GM21619 (cell line): Measurements from ENCODE around the gene MFRP.

Source experiments
- ATAC-seq: cut with Tn5 transposase; IDR thresholded peaks from one replicate; pipeline ENCODE4 v1.9.1; 2021; ENCODE audit not compliant: unreplicated experiment

The MFRP gene

DNA sequence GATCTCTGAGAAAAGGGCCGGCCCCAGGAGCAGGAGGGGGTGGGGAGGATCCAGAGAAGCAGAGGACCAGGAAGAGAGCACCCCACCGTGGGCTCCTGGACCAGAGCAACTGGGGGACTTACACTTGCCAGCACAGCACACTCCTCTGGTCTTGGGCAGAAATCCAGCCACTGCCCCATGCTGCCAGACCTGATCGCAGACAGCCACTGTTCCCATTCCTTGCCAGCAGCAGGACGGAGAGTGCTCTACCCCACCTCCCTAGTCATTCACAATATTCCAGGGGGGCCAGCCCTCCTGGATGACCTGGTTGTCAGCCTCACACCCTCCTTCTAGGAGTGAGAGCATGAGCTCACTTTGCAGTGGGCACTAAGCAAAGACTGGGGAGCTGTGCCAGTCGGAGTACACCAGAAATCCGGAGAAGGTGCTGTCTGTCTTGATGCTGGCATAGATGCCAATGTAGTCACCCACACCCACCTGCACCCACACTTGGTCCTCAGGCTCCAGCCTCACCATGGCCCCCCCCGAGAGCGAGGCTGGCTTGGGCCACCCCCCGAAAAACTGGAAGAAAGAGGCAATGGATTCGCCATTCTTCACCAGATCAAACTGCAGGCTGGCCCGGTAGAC is 7.4 kb downstream of the MFRP start:
- no peak for ATAC-seq

DNA sequence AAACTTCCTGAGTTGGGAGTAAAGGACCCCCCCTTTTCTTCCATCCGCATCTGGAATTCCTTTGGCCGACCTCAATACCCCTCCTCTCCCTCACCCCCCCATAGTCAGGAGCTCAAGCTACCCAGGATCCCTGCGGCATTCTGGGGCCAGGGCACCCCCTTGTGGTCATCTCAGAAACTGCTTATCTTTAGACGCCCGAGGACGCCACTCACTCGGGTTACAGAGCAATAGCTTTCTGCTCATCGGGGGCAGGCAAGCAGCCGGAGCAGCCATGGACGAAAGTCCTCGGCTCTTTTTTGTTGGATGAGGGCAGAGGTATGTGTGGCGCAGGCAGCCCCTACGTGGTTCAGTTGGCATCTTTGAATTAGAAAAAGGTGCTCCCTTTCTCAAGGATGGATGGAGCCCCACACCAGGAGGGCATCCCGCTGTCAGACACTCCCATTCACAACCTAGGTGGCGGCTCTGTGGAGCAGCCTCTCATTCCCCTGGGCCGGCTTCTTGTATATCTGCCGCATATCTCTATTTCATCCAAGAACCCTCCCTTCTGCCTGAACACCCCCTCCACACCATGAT is 8.1 kb downstream of the MFRP start:
- no peak for ATAC-seq

DNA sequence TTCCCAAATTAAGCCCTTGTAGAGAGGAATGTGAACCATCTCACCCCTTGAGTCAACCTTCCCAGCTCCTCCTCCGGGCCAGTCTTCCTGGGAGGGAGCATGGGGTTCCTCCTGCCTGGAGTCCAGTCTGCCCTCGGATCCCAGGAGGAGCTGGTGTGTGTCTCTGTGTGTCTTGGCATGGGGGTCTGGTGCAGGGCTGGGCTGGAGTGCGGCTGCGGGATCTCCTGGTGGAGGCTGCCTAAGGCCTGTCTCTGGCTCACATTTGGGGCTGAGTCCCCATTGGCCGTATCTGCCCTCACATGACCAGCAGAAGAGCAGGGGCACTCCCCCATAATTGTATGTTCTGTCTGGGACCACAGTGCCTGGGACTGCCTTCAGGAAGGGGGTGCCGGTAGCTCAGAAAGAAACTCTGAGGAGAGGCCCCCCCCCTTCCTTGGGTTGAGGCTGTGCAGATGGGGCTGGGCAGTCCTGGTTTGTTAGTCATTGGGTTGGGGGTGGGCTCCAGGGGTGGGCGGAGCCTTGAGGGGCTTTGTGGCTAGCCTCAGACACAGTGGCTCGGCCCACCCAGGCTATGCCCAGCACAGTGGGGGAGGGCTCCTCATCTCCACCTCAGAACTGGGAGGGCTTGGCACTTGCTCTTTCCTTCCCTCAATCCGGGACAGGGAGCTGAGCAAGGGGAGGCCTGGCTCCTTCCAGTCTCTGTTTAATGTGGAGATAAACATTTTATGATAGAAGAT is 8.8 kb downstream of the MFRP start:
- ATAC-seq = no peak

DNA sequence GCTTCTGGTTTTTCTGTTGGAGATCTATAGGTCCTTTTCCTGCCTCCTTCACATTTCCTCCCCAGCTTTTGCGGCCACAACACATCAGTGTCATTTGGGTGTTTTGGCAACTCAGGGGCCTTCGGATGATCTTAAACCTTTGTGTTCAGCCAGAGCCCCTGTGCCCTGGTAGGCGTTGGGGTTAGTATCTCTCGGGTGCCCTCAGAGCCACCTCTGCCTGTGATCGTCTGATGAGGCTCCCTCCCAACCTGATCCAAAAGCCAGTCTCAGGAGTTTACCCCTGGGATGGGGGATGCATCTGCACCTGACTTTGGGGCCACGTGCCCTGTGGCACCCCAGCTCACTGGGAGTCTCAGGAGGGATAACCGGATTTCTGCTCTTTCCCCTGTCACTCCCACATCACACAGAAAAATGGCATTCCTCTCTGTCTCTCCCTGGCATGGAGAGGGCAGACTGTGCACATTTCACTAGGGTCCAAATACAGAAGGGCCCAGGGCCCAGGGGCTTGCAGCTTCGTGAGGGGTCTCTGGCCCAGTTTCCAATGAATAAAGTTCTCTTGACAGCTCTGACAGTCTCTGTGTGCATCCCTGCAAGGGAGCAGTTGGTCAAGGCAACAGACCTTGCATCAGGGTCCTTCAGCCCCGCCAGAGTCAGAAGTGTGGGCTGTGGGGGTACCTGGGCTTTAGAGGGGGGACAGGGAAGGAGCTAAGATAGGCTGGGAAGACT is 9.6 kb downstream of the MFRP start:
- ATAC-seq = no peak

DNA sequence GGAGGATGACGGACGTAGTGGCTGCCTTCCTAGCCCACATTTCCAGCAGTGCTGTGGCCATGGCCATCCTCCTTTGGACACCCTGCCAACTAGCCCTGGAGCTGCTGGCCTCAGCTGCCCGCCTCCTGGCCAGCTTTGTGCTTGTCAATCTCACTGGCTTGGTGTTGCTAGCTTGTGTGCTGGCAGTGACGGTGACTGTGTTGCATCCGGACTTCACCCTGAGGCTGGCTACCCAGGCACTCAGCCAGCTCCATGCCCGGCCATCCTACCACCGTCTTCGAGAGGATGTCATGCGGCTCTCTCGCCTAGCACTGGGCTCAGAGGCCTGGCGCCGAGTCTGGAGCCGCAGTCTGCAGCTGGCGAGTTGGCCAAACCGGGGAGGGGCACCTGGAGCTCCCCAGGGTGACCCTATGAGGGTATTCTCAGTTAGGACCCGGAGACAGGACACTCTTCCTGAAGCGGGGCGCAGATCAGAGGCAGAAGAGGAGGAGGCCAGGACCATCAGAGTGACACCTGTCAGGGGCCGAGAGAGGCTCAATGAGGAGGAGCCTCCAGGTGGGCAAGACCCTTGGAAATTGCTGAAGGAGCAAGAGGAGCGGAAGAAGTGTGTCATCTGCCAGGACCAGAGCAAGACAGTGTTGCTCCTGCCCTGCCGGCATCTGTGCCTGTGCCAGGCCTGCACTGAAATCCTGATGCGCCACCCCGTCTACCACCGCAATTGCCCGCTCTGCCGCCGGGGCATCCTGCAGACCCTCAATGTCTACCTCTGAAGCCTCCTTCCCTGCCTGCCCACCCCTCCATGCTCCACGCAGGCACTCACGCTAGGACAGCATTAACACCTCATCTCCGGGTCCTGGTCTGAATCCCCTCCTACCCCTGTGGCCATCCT is 10.6 kb downstream of the MFRP start:
- ATAC-seq = no peak

DNA sequence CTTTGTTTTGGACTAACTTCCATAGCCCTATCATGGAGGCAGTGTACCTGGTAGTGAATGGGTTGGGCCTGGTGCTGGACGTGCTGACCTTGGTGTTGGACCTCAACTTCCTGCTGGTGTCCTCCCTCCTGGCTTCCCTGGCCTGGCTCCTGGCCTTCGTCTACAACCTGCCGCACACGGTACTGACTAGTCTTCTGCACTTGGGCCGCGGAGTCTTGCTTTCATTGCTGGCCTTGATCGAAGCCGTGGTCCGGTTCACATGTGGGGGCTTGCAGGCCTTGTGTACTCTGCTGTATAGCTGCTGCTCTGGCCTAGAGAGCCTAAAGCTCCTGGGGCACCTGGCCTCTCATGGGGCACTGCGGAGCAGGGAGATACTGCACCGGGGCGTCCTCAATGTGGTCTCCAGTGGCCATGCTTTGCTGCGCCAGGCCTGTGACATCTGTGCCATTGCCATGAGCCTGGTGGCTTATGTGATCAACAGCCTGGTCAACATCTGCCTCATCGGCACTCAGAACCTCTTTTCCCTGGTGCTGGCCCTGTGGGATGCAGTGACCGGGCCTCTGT is 11.3 kb downstream of the MFRP start:
- no peak for ATAC-seq

DNA sequence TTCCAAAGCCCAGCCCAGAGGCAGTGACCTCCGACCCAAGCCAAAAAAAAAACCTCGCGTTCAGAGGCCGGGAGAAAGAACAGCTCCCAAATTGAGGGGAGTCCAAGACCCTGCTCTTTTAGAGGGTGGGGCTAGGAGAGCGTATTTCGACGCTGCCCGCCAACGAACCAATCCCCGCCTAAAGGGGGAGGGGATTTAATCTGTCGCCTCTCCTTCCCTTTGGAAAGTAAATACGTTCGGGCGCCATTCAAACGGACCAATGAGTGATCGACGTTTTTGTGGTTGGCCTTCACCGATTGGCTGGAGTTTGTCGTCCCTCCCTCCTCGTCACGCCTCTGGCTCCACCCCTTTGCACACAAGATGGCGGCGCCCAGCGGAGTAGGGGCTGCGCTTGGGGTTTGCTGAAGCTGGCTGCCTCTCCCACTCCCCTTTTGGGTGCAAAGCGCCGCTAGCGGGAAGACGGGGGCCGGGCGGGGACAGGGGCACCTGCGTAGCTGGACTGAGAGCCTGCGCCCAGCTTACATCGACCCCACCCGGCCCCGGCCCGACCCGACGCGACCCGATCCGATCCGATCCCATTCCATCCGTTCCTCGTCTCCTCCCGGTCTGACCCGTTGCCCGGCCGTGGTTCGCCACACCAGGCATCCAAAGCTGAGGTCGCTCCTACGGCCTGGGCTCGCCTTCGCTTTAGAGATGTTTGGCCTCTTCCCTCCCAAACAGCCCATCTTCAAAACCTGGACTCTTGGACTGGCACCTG is 12.2 kb downstream of the MFRP start, which contains the start of gene RNF26:
Gene RNF26 (plus strand): TSS at position 354 of the 757 bp plus-strand sequence. CDS start 596 bp downstream, outside the sequence.
- peak; percentile 96 for ATAC-seq

DNA sequence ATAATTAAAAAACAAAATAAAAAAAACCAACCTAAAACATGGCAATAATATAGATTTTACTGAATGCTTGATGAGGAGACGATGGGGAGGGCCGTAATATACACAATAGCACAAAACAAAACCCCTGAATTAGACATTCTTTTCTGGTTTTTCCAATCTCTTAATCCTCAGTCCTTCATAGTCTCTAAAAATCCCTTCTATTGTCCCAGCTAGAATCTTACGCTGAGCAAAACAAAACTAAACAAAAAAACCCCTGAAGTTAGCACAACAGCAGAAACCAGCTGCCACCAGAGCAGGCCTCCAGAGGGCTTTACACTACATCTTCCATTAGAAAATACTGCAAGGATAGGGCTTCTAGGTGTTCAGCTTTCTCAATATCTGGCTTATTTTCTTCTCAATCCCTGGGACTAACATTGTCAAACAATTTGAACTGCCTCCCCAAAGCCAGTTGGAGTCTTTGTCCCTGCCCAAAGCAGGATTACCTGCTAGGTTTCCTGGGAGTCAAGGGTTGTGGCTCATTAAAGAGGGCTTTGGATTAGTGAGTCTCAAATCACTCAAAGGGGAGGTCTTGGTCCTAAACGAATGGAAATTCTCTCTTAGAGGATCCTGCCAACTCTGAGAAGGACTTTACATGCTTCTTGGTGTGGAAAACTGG is 14.3 kb downstream of the MFRP start:
- ATAC-seq = no peak

DNA sequence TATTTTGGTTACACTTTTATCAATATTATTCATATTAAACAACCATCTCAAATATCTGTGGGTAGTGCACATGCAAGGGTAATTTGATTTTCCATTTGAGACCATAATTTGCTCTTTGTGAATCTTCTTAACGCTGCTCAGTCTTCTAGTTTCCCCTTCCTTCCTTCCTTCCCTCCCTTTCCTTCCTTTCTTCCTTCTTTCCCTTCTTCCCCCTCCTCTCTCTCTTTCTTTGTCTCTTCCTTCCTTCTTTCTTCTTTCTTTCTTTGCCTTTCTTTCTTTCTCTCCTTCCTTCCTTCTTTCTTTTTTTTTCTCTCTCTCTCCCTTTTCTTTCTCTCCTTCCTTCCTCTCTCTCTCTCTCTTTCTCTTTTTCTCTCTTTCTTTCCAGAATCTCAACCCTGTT is 16.3 kb downstream of the MFRP start:
- no peak for ATAC-seq

DNA sequence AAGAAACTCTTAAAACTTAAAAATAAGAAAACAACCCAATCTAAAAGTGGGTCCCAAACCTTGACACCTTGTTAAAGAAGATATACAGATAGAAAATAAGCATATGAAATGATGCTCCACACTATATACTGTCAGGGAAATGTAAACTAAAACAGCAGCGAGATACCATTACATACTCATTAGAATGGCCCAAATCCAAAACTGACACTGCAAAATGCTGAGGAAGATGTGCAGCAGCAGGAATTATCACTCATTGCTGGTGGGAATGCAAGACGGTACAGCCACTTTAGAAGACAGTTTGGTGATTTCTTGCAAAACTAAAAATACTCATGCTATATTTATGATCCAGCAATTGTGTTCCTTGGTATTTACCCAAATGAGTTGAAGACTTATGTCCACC is 17.2 kb downstream of the MFRP start:
- ATAC-seq = no peak

DNA sequence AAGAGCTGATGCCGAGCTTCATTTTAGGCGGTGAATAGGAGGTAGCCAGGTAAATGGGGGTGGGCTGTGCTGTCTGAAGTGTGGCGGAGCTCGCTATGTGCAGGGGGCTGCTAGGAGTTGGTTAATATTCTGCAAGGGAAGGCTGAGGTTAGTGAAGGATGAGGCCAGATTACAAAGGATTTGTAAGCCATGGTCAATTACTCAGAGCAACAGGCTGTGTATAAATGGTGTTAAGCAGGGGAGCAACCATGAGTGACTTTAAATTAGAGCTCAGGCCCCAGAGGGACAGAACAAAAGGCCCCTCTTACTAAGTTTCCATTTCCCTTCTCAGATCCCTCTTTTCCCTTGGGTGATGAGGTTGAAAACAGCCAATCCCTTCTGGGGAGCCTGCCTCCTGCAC is 22.3 kb downstream of the MFRP start:
- no peak for ATAC-seq

DNA sequence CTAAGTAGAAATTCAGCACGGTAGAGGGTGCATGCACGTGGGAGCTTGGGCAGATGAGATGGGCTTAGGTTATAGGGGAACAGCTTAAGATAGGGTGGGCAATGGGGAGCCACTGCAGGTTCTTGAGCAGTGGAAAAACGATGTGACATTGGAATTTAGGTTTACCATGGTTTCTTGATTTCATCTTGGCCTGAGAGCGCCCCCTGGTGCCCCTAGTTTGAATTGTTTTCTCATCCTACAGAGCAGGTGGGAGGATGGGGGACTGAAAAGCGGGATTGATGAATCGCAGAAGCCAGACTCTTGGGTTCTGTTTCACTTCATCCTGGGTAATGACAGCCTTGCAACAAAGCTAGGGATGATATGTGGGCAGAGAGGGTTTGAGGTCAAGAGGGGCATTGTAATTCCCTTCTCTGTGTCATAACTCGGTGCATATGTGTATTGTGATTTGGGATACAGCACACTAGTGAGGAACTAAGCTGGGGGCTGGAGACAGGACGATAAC is 22.9 kb downstream of the MFRP start:
- no peak for ATAC-seq

DNA sequence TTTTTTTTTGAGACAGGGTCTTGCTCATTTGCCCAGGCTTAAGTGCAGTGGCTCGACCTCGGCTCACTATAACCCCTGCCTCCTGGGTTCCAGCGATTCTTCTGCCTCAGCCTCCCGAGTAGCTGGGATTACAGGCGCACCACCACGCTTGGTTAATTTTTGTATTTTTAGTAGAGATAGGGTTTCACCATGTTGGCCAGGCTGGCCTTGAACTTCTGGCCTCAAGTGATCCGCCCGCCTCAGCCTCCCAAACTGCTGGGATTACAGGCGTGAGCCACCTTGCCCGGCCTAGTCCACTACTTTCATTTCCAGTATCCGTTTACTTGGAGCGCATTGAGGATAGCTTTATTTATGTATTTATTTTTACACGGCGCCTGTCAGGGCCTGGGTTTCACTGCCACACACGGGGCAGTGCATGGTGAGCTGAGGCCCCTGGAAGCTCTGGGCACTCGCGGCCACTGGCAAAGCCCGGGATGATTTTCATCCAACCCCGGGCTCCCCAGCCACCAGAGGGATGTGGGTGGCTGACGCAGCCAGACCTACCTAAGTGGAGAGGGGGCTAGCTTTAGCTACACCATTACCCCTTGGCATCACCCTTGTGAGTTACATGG is 23.5 kb downstream of the MFRP start:
- ATAC-seq = no peak

DNA sequence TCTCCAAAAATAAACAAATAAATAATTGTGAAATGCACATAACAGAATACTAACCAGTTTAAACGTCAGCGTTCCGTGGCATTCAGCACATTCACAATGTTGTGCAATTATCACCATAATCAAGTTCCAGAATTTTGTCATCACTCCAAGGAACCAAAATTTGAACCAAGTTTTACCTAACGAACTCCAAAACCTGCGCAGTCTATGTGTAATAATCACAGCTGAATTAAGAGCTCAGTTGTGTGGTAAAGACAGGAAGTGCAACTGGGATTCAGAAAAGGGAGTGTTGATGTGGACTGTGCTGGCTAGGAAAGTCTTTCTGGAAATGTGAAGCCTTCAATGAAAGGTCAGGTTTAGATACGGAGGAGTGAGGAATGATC is 24.2 kb downstream of the MFRP start:
- no peak for ATAC-seq

DNA sequence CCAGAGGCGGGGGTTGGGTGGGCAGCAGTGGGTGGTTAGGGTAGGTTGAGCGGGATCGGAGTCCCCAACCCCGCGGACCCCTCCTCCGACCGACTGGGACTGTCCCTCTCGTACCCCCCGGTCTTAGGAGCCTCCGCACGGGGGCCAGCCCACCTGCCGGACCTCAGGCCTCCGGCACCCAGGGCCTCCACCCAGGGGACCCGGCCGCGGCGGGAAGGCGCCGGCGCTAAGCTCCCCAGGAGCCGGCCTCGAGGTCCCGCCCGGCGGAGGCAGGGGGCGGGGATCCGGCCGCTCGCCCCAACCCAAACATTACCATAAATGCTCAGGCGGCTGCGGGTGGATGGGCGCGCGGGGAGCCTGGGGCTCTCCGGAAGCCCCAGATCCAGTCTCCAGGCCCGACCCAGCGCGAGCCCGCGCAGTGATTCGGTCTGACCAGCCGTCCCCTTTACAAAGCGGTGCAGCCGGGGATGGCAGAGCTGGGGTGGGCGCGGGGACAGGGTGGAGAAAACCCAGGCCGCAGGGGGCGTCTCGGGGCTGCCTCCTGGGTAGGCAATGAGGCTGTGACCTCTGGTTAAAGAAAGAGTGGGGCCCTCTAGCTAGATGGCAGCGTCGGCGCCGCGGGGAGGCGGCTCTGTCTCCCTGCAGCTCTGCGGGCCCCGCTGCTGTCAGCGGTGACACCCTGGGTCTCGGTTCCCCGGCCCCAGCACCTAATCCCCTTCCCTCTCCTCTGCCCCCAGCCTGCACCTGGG is 25.6 kb downstream of the MFRP start:
- peak; percentile 54 for ATAC-seq

DNA sequence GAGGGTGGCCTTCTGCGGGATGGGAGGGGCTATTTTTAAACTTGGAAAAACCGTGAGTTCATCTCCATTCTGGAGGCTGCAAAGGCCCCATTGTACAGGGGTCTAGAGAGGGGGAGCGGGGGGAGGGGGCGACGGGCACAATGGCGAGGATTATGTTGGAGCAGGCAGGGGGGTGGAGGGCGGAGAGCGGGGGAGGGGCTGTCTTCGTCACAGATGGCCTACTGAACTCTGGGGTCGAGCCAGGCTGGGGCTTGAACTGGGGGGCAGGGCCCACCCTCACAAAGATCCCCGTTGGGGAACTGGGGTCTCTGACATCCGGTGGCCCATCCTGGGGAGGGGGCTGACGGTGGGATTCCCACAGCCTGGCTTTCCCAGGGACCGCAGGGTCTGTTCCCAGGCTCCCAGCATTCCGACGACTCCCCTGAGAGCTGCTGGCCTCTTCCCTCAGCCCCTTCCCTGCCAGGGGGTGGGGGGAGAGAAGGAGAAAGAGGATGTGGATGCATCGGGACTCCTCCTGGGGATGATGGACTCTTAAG is 26.2 kb downstream of the MFRP start:
- no peak for ATAC-seq

DNA sequence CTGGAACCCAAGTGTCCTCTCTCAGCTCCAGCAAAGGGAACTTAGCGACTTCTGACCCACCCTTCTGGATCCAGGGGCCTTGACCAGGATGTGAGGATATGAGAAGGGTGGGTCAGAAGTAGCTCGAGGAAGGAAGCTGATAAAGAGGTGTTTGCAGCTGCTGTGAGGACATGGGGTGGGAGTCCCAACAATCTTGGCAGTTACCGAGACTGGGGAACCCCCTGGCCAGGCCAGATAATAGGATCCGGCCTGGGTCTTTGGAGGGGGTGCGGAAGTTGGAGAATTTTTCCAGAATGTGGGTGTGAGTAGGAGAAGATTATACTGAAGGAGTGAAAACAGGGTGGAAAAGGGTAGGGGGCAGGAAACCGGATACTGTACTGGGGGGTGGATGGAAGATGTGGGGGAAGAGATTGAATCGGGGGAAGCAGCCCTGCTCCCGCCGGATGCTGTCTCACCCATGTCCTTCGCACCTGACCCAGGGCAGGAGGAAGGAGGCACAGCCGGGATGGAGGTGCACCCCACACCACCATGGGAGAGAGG is 26.7 kb downstream of the MFRP start:
- no peak for ATAC-seq
